Muscle layer of duodenum (tissue), 2 donors: ENCODE results near the gene MEF2D.

Source experiments
- H3K27ac ChIP-seq: one replicate; pipeline ENCODE4 v1.7.0; 2013; ENCODE audit warnings: mild to moderate bottlenecking, low read length
- H3K27me3 ChIP-seq: one replicate; pipeline ENCODE4 v1.7.0; 2013; ENCODE audit warnings: low read depth, mild to moderate bottlenecking, control low read depth, low read length
- H3K36me3 ChIP-seq, 2 donors: one replicate each; pipeline ENCODE4 v1.7.0; 2013; ENCODE audit warnings: low read length in 2 of 2, control low read depth in 1 of 2, mild to moderate bottlenecking in 1 of 2; ENCODE audit not compliant: insufficient read depth in 2 of 2, control insufficient read depth in 1 of 2
- H3K4me1 ChIP-seq, 2 donors: one replicate each; pipeline ENCODE4 v1.7.0; 2013; ENCODE audit warnings: low read length in 2 of 2, mild to moderate bottlenecking in 2 of 2, control low read depth in 1 of 2, moderate library complexity in 1 of 2; ENCODE audit not compliant: insufficient read depth in 2 of 2, control insufficient read depth in 1 of 2
- H3K4me3 ChIP-seq, 2 donors: one replicate each; pipeline ENCODE4 v1.7.0; 2013; ENCODE audit warnings: low read length in 2 of 2, low read depth in 1 of 2, mild to moderate bottlenecking in 1 of 2
- H3K9me3 ChIP-seq, 2 donors: one replicate each; pipeline ENCODE4 v1.7.0; 2013; ENCODE audit warnings: low read length in 2 of 2, control low read depth in 1 of 2, mild to moderate bottlenecking in 1 of 2; ENCODE audit not compliant: control insufficient read depth in 1 of 2
- donor health status: healthy.

MEF2D gene

DNA sequence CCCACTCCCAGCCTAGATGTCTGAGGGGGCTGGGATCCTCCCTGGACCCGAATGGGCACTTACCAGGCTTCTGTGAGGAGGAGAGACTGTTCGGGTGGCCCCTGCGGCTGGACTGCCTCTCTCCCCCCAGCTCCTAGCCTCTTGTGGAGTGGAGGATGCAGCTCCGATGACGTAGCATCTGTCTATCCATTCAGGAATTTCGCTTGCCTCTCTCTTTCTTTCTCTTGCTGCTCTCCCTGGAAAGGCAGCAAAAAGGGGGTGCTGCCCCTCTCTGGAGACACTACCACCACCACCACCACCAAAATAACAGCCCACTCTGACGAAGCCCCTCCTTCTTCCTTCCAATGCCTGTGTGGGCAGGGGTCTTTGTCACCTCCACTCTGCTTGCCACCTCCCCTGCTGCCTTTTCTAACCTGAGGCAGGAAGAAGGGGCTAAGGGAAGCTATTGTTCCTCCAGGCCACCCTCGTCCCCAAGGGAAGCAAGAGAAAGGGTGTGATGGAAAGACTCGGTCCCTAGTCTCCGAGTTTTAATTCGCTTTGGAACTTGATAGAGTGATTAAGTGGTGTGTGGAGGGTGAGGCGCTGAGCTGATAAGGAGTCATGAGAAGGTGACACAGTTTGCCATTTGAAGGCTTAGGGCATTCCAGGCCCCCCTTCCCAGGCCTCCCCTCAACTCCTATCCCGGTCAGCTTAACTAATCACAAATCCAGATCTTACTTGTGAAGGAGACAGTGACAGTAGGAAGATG, 71.1 kb downstream of the MEF2D start:
- Histone ChIP-seq H3K9me3 (no peaks in the 10 kb centered on the region), H3K36me3 (no peaks in the 10 kb centered on the region), H3K4me3 (no peak overlapping the region), H3K4me1 (no peaks in the 10 kb centered on the region), H3K27me3 (peaks cover 78% of the 10 kb centered on the region), H3K27ac (no peak overlapping the region)

DNA sequence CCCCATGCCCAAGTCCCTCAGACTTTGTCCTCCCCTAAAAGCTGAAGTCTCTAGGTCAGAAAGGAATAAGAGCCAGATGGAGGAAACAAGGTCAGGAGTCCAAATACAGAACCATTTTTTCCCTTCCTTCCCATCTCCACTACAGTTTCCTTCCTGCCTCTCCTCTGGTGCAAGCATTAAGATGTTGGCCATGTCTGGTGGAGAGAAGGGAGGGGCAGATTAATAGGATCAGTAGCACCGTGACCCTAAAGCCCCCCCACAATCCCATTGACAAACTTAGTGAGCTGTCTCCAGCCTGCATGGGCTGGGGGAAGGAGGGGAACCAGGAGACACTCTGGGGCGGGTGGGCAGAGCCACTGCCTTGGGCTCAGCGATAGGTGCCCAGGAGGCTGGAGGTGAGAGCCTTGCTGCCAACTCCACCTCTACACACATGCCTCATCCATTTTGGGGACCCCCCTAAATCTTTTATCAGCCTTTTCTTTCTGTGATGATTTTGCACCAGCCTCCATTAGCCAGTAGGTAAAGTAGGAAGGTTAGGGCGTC, 71.8 kb downstream of the MEF2D start:
- no peaks in the 10 kb centered on the region for H3K9me3 ChIP-seq
- peaks cover 76% of the 10 kb centered on the region for H3K27me3 ChIP-seq
- H3K4me1 ChIP-seq = no peaks in the 10 kb centered on the region
- no peak overlapping the region for H3K27ac ChIP-seq
- H3K4me3 ChIP-seq = no peak overlapping the region
- H3K36me3 ChIP-seq = no peaks in the 10 kb centered on the region

DNA sequence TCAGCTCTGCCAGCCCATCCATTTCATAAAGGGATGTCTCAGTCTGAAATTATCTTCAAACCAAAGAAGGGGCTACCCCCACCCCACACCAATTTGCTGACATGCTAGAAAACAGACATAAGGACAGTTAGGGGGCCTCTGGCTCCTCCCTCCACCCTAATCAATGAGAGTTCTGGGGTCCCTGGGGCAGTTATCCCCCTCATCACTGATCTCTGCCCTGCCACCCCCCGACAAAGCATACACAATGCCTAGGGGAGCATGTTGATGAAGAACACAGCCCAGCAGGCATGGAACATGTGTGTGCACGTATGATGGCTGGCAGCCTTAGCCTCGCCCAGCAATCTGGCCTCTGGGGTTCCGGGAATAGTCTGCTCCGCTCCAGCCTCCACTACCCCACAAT, 72.6 kb downstream of the MEF2D start:
- no peaks in the 10 kb centered on the region for H3K36me3 ChIP-seq
- H3K4me3 ChIP-seq = no peak overlapping the region
- no peak overlapping the region for H3K27ac ChIP-seq
- H3K27me3 ChIP-seq = peaks cover 76% of the 10 kb centered on the region
- H3K9me3 ChIP-seq = no peaks in the 10 kb centered on the region
- H3K4me1 ChIP-seq = no peaks in the 10 kb centered on the region

DNA sequence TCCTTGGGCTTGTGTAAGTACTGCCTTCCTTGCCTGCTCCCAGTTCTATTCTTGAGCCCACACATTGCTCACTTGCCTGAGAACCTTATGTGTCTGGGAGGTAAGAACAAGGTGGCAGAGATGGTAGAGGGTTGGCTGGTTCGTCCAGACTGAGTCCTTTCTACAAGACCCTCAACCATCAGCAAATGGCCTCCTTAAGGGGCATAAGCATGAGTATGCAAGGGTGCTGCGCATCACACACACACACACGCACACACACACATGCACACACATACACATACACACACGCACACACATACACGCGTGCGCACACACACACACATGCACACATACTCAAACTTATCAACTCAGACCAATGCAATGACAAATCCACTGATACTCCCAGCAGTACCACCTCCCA, 74.6 kb downstream of the MEF2D start:
- Histone ChIP-seq H3K9me3 (no peaks in the 10 kb centered on the region), H3K27ac (no peak overlapping the region), H3K4me3 (no peak overlapping the region), H3K27me3 (peaks cover 83% of the 10 kb centered on the region), H3K4me1 (peaks cover 0 to 9% of the 10 kb centered on the region in 2 donors), H3K36me3 (no peaks in the 10 kb centered on the region)

DNA sequence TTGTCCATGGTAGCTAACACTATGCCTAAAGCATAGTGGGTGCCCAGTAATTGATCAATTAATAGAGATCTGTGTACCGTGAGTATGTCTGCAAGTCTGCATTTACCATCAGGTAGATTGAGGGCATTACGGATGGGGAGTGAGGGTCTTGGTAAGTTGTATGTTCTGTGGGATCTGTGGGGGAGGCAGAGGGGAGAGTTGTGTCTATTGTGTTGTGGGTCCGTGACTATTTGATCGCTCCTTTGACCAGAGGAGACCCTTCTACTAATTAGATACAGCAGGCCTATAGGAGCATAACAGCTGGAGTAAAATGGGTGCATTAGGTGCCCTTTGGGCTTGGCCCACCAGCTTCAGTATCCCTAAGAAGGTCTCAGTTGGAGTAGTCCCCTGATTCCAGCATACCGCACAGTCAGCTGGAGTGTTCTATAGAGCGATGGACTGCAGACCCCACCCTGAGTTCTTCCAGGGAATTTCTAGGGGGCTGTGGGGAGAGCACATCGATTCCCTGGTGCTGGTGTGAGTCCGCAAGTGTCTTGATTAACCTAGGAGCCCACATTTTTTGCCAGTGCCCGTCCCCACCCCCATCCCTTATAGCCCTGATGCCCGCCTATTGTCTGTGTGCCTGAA, 75.7 kb downstream of the MEF2D start:
- Histone ChIP-seq H3K27me3 (peaks cover 84% of the 10 kb centered on the region), H3K9me3 (no peaks in the 10 kb centered on the region), H3K4me1 (peaks cover 0 to 19% of the 10 kb centered on the region in 2 donors), H3K4me3 (no peak overlapping the region), H3K36me3 (no peaks in the 10 kb centered on the region), H3K27ac (no peak overlapping the region)

DNA sequence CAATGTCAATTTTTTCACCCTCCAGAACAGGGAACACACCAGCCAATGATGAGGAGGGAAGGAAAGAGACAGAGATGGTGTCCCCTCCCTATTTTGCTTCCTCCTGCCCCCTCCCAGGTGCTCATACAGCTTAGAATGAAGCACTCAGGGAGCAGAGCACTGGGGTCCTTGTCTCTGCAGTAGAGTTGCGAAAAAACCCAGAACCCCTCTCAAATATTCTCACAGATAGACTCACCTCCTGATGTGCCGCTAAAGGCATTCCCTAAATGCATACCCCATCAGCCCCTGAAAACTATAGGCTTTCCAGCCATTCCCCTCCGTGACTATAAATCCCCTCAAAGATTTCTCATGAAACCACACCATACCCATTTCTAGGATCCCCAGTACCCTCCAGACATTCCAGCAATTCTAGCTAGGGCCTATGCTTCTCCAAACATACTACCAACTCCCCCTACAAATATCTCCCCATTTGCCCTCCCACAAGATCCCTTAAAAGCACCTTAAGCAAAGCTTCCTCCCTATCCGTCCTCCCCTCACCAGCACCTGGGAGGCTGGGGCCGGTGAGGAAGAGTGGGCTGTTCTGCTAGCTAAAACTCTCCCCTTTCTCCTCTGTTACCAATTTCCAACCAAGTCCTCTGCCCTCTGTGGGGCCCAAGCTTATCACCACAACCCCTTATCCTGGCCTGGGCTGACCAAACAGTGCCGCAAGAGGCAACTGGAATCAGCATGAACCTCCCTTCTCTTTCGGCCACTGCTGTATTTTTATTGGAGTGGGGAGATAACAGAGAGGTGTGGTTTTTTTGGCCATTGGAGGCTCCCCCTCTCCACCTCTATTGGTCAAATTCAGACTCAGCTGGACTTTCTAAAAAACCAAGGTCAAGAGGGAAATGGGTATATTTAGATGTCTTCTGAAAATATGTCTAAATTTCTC, 76.9 kb downstream of the MEF2D start:
- no peaks in the 10 kb centered on the region for H3K9me3 ChIP-seq
- H3K4me3 ChIP-seq = no peak overlapping the region
- H3K27ac ChIP-seq = no peak overlapping the region
- H3K27me3 ChIP-seq = peaks cover 84% of the 10 kb centered on the region
- H3K4me1 ChIP-seq = peaks cover 0 to 22% of the 10 kb centered on the region in 2 donors
- no peaks in the 10 kb centered on the region for H3K36me3 ChIP-seq

DNA sequence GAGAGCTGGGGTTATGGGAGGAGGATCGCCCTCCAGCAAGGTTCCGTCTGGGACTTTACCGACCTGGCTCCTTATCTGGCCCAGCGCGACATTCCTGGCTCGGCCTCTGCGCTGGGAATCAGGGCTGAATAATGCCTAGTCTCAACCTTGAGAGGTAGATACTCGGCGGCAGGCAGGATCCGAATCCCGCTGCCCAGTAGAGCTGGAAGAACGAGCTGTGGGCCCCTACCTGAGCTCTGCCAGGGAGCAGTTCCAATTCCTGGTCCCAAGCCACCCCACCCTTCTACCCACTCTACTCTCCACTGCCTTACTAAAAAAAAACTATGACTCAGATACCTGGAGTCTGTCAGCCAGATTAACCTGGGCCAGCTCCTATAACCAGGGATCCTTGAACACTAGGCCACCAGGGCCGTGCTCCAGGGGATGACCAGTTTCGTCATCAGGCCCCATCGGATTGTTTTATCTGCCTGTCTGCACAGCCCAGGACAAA, 77.9 kb downstream of the MEF2D start:
- H3K36me3 ChIP-seq = no peaks in the 10 kb centered on the region
- no peak overlapping the region for H3K4me3 ChIP-seq
- H3K27me3 ChIP-seq = peaks cover 81% of the 10 kb centered on the region

DNA sequence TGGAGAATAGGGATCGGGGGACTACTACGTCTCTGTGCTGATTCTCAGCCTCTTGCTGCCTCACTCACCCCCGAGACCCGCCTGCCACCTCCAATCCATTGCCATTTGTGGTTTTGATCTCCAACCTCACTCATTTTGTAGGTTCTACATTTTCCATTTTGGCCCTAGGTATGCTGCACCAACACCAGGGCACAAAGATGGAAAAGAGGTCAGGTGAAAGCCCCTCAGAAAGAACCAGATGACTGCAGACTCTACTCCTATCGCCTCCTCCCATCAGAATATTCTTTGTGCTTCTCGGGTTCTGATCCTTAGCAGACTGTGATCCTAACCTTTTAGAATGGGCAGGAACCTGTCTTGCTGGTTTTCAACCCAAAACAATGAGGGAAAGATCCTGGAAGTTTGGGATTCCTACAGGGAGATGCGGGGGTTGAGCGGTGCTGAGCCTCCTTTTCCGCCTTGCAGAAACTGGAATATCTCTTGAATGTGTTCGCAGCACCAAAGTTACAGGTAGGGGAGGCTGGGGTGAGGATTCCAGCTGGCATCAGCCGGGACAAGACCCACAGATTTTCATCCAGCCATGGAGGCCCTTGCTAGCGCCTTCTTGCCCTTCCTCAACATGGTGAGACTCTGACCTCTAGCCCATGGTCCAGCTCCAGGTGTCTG, 78.5 kb downstream of the MEF2D start:
- Histone ChIP-seq H3K27ac (no peak overlapping the region), H3K27me3 (peaks cover 85% of the 10 kb centered on the region), H3K4me3 (peak overlapping the region in 1 of 2 donors; percentile 57), H3K36me3 (no peaks in the 10 kb centered on the region), H3K4me1 (peaks cover 0 to 22% of the 10 kb centered on the region in 2 donors), H3K9me3 (no peaks in the 10 kb centered on the region)

More for the DNA sequence above, 77.9 kb downstream of the MEF2D start:
- Histone ChIP-seq H3K27ac (no peak overlapping the region), H3K4me1 (peaks cover 0 to 22% of the 10 kb centered on the region in 2 donors), H3K9me3 (no peaks in the 10 kb centered on the region)

DNA sequence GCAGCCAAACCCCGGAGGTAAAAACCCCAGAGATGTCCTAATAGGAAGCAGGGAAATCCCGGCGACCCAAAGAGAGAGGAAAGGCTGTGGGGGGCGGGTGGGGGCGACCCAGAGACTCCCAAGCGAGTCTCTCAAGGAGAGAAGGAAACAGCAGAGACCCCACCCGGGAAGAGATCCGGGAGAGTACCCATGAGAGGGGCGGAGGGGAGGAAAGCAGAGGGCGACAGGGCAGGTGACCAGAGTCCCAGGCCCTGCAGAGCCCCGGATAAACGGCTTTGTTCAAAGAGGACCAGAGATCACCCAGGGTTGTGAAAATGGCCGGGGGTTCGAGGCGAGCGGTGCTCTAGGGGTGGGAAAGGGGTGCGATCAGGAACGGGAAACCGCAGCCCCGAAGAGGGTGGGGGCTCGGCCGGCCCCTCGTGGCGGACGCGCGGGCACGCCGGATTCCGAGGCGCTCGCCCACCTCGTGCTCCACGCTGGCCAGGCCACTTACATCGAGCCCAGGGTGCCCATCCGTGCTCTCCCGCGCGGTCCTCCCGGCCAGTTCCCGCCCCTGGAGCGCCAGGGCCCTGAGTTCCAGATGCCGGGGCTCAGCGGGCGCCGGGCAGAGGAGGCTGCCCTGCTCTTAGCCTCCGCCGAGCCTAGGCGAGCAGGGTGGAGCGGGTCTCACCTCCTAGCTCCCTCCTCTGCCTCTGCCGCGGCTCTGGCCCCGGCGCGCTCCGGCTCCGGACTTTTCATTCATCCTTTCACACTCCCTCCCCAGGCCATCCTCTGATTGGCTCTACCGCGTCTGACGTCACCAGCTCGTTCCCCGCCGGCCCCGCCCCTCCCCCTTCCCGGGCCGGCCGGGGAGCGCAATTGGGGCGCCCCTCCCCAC, 79.3 kb downstream of the MEF2D start:
- Histone ChIP-seq H3K36me3 (no peaks in the 10 kb centered on the region), H3K27me3 (peaks cover 83% of the 10 kb centered on the region), H3K4me1 (peaks cover 0 to 22% of the 10 kb centered on the region in 2 donors), H3K4me3 (peak overlapping the region in 1 of 2 donors; percentile 57), H3K27ac (no peak overlapping the region), H3K9me3 (no peaks in the 10 kb centered on the region)
